NK-92 treated with Interleukin-12 subunit alpha and Interleukin-12 subunit beta, amount 100 ng/mL, for 24 hours (cell line): ENCODE data around the gene NCKAP1.

Experiments used
- DNase-seq: peaks from one replicate; lab custom pipeline; 2025; lab: John Stamatoyannopoulos, UW

NCKAP1 gene

GRCh38 chr2:182949052-182949451, 89.2 kb downstream of the NCKAP1 start:
- no peak for DNase-seq

GRCh38 chr2:182946958-182947369, 91.3 kb downstream of the NCKAP1 start:
- DNase-seq, result no peak

DNA sequence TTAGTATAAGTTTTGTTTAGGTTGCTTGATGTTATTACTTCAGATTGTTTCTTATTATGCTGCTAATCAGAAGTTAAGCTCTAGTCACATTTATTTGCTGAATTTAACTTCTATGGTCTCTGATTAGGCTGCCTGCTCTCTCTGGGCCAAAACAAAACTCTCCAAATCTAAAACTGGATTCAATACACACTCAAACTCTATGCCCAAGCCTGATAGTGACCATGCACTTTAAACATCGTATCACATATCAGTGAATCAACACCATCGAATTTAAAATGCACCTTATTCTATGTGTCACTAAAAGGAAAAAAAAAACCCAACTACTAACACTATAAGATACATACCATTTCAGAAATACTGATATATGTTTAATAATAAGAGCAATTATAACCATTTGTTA, 94.9 kb downstream of the NCKAP1 start:
- no peak for DNase-seq

DNA sequence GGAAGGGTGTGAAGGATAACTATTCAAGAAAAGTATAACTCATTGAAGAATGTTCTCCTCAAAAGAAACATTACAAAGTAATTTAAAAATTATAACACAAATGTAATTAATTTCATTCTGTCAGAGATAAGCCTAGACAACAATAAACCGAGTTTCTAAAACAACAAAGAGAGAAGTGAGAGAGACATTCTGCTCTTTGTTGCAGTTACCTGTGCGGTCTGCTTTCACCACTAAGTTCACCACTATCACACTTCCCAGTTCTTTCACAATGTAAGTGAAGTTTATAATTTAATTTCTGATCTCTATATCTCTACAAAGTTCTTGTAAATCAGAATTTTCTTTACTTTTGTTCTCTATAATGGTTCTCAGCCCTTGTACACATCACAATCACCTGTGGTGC, 95.5 kb downstream of the NCKAP1 start:
- no peak for DNase-seq

- DNase-seq, result no peak
Observed at GRCh38 chr2:182941919-182942318, 96.3 kb downstream of the NCKAP1 start.

GRCh38 chr2:182941121-182941722, 97.0 kb downstream of the NCKAP1 start:
- DNase-seq, result no peak

DNA sequence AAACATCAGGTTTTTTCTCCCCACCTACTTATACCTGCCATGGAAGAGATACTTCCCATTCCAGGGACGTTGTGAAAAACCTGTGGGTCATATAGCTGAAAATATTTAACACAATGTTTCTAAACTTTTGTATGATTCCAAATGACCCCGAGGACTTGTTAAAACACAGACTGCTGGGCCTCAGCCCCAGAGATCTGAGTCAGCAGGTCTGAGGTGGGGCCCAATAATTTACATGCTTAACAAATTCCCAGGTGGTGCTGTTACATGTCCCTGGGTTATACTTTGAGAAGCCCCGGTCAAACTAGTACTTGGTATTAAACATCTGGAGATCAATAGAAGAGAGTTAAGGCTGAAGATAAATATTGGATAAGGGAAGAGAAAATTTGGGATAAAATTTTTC, 100.4 kb downstream of the NCKAP1 start:
- no peak for DNase-seq

GRCh38 chr2:182933629-182934028, 104.6 kb downstream of the NCKAP1 start:
- DNase-seq, result no peak

DNA sequence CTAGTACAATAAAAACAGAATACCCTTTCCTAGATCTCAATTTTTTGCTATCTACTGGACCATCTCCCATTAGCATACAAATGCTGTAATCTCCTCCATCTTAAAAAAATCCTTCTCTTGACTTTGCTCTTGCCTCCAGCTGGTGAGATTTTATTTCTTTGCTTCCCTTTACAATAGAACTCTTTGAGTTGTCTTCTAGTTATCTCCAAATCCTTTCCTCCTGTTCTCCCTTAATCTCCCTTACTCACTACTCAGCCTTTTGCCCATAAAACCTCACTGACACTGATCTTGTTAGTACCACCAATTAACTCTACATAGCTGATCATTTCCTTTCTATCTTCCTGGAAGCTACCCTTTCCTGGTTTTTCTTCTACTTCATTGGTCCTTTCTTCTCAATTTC, 108.3 kb downstream of the NCKAP1 start:
- DNase-seq, result no peak

GRCh38 chr2:182924306-182924705, 114.0 kb downstream of the NCKAP1 start:
- no peak for DNase-seq

DNA sequence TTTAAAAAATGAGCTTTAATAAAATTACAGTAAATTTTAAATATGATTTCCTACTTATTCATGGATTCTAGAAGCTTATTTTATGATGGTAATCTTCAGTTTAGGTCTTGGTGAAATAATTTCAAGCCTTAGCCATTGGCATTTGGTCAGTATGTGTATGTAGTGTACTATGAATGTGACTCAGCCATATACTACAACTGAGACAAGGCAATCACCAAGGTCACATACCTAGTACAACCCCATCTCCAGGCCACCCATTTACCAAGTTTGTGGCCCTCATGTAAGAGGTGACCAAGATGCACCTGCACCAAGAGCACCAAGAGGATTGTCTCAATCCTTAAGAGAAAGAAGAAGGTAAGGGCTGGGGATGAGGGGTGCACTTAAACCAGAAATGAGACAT, 117.0 kb downstream of the NCKAP1 start:
- no peak for DNase-seq

GRCh38 chr2:182920631-182921056, 117.6 kb downstream of the NCKAP1 start:
- DNase-seq, result peak; percentile 31

GRCh38 chr2:182920089-182920488, 118.2 kb downstream of the NCKAP1 start:
- DNase-seq, result no peak

- no peak for DNase-seq
Observed at GRCh38 chr2:182918961-182919652, 119.2 kb downstream of the NCKAP1 start.

GRCh38 chr2:182917924-182918323, 120.3 kb downstream of the NCKAP1 start:
- no peak for DNase-seq

DNA sequence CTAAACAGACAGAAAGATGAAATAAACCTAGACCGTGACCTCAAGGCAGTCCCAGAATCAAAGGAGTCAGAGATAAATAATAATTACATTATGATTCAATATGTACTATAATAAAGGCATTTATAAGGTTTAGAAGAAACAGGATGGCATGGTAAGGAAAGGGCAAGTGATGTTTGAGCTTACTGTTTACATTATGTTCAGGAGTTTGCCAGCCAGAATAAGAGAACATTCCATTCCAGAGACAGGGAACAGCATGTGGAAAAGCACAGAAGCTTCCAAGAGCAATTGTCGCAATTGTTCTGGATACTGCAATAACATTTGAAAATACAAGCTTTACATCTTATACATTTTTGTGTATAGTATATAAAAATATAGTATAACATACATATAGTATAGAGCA, 121.8 kb downstream of the NCKAP1 start:
- no peak for DNase-seq

DNA sequence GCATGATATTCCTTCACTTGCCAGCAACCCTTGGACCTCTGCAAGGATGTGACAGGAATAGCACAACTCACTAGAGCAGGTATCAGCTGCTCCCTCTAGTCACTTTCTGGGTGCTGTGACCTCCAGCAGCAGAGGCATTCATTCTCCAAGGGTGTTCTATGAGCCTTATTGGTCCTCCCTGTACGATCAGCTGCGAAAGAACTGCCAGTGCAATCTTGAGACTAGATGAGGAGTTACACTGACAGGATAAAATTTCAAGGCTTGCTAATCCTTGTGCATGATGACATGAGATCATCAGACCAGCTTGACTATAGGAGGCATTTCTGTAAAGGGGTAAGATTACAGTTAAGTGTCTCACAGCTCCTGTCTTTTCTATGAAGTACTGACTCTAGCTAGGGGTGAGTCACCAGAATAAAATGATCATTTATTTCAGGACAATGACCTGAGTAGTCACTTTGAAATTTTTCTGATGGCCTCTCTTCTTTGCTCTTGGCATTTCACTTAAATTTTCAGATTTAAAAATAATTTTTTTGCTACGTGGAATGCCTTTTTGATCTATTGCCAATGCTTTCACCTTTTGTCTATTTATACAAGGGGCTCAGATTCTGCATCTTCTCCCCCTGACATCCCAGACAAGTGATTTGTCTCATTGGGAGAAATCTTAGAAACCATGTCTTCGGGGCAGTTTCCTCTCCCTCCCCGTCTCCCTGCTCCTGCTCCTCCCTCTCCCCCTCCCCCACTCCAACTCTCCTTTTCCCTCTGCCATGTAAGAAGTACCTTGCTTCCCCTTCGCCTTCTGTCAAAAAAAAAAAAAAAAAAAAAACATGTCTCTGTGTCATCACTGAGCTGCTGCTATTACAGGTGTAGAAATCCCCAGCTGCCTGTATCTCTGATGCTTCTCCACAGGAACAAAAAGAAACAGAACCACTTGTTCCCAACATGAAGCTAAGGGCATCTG, 122.6 kb downstream of the NCKAP1 start:
- no peak for DNase-seq

- DNase-seq, result no peak
Observed at GRCh38 chr2:182914852-182915251, 123.4 kb downstream of the NCKAP1 start.

DNA sequence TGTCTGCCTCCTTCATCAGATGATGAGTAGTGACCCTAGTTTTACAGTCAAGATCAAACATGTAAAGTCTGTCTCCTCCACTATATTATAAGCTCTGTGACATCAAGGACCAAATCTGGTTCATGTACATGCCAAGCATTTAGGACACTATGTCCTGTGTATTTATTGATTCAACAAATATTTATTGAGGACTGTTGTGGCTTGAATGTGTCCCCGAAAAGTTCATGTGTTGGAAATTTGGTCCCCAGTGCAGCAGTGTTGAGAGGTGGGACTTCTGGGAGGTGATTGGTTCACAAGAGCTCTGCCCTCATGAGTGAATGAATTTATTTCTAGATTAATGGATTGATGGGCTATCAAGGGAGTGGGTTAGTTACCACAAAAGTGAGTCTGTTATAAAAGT, 125.2 kb downstream of the NCKAP1 start:
- DNase-seq, result no peak

DNA sequence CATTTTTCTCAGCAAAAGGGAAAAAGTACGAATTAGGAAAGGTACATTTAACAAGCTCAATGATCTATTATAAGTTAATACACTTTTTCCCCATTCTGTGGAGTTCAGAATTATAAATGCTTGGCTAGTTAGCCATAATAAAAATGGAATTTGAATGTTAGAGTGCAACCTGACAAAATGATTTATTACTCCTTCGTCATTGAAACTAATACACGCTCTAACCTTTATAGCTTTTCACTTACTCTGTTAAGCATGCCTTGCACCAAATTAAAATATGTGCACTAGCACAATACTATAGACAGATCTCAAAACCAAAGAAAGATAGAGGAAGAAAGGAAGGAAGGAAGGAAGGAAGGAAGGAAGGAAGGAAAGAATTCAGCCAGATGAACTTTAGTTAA, 125.7 kb downstream of the NCKAP1 start:
- no peak for DNase-seq

- no peak for DNase-seq
Observed at GRCh38 chr2:182911813-182912517, 126.3 kb downstream of the NCKAP1 start.

DNA sequence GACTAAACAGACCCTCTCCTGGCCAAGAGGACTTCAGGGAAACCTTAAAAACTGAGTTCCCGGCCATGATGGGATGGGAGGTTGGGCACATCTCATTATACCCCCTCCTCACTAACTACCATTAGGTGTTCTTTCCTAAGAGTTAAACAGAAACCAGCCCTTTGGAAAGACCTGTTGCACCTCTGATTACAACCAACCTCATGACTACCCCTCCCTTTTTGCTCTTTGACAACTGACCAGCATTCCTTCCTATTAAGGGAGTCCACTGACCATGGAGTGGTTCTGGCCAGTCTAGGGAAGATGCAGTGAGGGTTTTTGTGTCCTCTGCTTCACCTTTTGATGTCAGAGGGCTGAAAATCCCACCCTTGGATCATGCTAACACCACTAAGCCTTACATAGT, 127.3 kb downstream of the NCKAP1 start:
- no peak for DNase-seq
